OCI-LY7 (cell line): ENCODE results near the gene ZNF445. TPM values are rescaled to one million over a fixed set of nuclear protein-coding genes. Genes with fewer than 3 reads are reported as not detected.

Experiments used
- BruUV-seq: library from RNA; stranded (reverse); fragments of 400-500 nt; replicated peaks from 2 replicates; lab custom pipeline; 2021; lab: Mats Ljungman, UMichigan
- CTCF ChIA-PET: fragments of 300-600 bp; sonication (Branson Sonifier 250); formaldehyde crosslinking; loops from one replicate; lab custom pipeline; 2022; ENCODE audit warnings: antibody characterized with exemption; ENCODE audit not compliant: unreplicated experiment; lab: Charles Lee
- POLR2A ChIA-PET: fragments of 300-600 bp; sonication (Branson Sonifier 250); formaldehyde crosslinking; loops from one replicate; lab custom pipeline; 2022; ENCODE audit warnings: antibody characterized with exemption; lab: Charles Lee
- DNase-seq: peaks from one replicate; pipeline ENCODE4 v3.0.0-alpha.2; 2015; ENCODE audit warnings: low spot score
- H2AFZ ChIP-seq: fragments of 200-600 bp; sonication (generic), shearing (Covaris generic); 2 replicates; pipeline ENCODE4 v1.6.1; 2014; ENCODE audit warnings: mild to moderate bottlenecking, antibody characterized with exemption, low read length, moderate library complexity
- H3K27ac ChIP-seq: fragments of 200-600 bp; sonication (generic); 2 replicates; pipeline ENCODE4 v1.5.1; 2014; ENCODE audit warnings: mixed run types, low read depth, mild to moderate bottlenecking, moderate library complexity, low read length, inconsistent platforms; ENCODE audit not compliant: poor library complexity, severe bottlenecking
- H3K36me3 ChIP-seq: fragments of 200-600 bp; sonication (generic); 2 replicates; pipeline ENCODE4 v1.6.1; 2014; ENCODE audit warnings: mild to moderate bottlenecking, antibody characterized with exemption, low read length, moderate library complexity, mixed read lengths; ENCODE audit not compliant: insufficient read depth
- H3K4me1 ChIP-seq: fragments of 200-600 bp; sonication (generic); 2 replicates; pipeline ENCODE4 v1.5.1; 2014; ENCODE audit warnings: mild to moderate bottlenecking, low read length; ENCODE audit not compliant: insufficient read depth, poor library complexity, severe bottlenecking
- H3K4me2 ChIP-seq: fragments of 200-600 bp; sonication (generic); 2 replicates; pipeline ENCODE4 v1.6.1; 2014; ENCODE audit warnings: mild to moderate bottlenecking, low read length
- H3K4me3 ChIP-seq: fragments of 200-600 bp; sonication (generic); 2 replicates; pipeline ENCODE4 v1.5.1; 2014; ENCODE audit warnings: mild to moderate bottlenecking, low read depth, low read length; ENCODE audit not compliant: poor library complexity, severe bottlenecking
- H3K79me2 ChIP-seq: fragments of 200-600 bp; sonication (generic); 2 replicates; pipeline ENCODE4 v1.6.1; 2016; ENCODE audit warnings: low read depth, mild to moderate bottlenecking, low read length, moderate library complexity, mixed read lengths; ENCODE audit not compliant: insufficient read depth
- H3K9me2 ChIP-seq: fragments of 200-600 bp; sonication (generic); 2 replicates; pipeline ENCODE4 v1.6.1; 2016; ENCODE audit warnings: mild to moderate bottlenecking, low read length, mixed read lengths; ENCODE audit not compliant: insufficient read depth
- H3K9me3 ChIP-seq: fragments of 200-600 bp; sonication (generic); 2 replicates; pipeline ENCODE4 v1.6.1; 2014; ENCODE audit warnings: mild to moderate bottlenecking, mixed run types, low read length, mixed read lengths
- H4K20me1 ChIP-seq: fragments of 200-600 bp; sonication (generic); 2 replicates; pipeline ENCODE4 v1.6.1; 2014; ENCODE audit warnings: mild to moderate bottlenecking, antibody characterized with exemption, low read length, moderate library complexity, mixed read lengths; ENCODE audit not compliant: insufficient read depth
- CTCF ChIP-seq: fragments of 200-600 bp; sonication (generic); conservative IDR thresholded peaks from 2 replicates; pipeline ENCODE4 v1.5.1; 2014; ENCODE audit warnings: mild to moderate bottlenecking, antibody characterized with exemption, low read length, moderate library complexity, mixed read lengths
- EZH2phosphoT487 ChIP-seq: fragments of 200-600 bp; sonication (generic); IDR thresholded peaks from 2 replicates; pipeline ENCODE4 v1.6.1; 2018; ENCODE audit warnings: low read depth, borderline replicate concordance, mild to moderate bottlenecking, mixed run types, antibody characterized with exemption, low read length, moderate library complexity, mixed read lengths
- intact Hi-C: fragments of 100-400 bp; cut with micrococcal nuclease; formaldehyde crosslinking; loops from one replicate; pipeline ENCODE4 v1.10.0; 2022; ENCODE audit not compliant: unreplicated experiment
- total RNA-seq, 2 experiments: library from RNA; depleted of rRNA in 1 of 2; stranded (reverse); fragments of >200 nt in 1 of 2; shearing (Covaris generic) in 1 of 2; gene quantifications; 2 replicates each; pipeline ENCODE4 v1.2.3, GENCODE V29; 2014 to 2022

ZNF445 gene
- total RNA-seq, 2 experiments from 2014 or later = 3.4 to 11.7 TPM

DNA sequence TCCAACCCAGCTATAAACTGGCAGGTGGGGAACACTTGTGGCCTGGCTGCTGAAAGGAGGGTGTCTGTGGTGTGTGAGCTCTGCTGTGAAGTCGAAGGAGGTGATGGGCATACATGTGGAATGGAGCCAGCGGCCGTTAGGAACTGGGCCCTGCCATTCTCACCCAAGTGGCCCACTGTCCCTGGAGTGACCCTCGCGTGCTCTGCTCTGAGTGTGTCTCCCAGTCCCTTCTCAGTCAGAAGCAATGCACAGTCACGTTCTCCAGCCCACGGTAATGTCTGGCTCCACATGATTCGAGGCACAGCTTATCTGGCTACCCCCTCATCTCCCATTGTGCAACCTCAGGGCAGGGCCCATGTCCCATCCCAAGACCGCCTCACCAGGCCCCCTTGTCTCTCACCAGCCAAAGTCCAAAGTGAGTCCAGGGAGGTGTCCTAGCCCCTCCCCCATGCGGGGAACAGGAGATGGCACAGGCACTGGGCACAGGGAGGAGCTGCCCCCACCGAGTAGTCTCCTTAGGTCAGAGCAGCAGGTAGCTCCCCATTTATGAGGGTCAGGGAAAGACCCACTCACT, 62.9 kb downstream of the ZNF445 start:
- no peak overlapping the region for H3K4me2 ChIP-seq
- BruUV-seq = no TSS peak
- H3K9me2 ChIP-seq = no peaks in the 10 kb centered on the region
- H2AFZ ChIP-seq = no peak overlapping the region
- DNase-seq = no peak
- intact Hi-C loops = no loop called here
- ChIA-PET CTCF (interaction anchor here (0.6 kb wide), 1 partner anchor 594 kb away, joined by 3 read pairs; no protein-coding TSS in a partner anchor), POLR2A (interaction anchor here (1.0 kb wide), 1 partner anchor 25 kb away, joined by 4 read pairs; no protein-coding TSS in a partner anchor)
- H3K9me3 ChIP-seq = no peaks in the 10 kb centered on the region
- no peaks in the 10 kb centered on the region for H4K20me1 ChIP-seq
- no peak overlapping the region for H3K4me3 ChIP-seq
- H3K36me3 ChIP-seq = no peaks in the 10 kb centered on the region
- H3K4me1 ChIP-seq = no peaks in the 10 kb centered on the region
- H3K27ac ChIP-seq = no peak overlapping the region
- TF ChIP-seq CTCF (no peak), EZH2phosphoT487 (no peak)
- no peaks in the 10 kb centered on the region for H3K79me2 ChIP-seq

- TF ChIP-seq EZH2phosphoT487 (no peak), CTCF (no peak)
- no peaks in the 10 kb centered on the region for H3K4me1 ChIP-seq
- no TSS peak for BruUV-seq
- H3K9me2 ChIP-seq = no peaks in the 10 kb centered on the region
- no peak overlapping the region for H3K4me3 ChIP-seq
- no peaks in the 10 kb centered on the region for H4K20me1 ChIP-seq
- no peak overlapping the region for H3K27ac ChIP-seq
- no peaks in the 10 kb centered on the region for H3K79me2 ChIP-seq
- ChIA-PET CTCF (no interaction called here), POLR2A (no interaction called here)
- H2AFZ ChIP-seq = no peak overlapping the region
- H3K4me2 ChIP-seq = no peak overlapping the region
- intact Hi-C loops = no loop called here
- no peaks in the 10 kb centered on the region for H3K9me3 ChIP-seq
- no peak for DNase-seq
- H3K36me3 ChIP-seq = no peaks in the 10 kb centered on the region
Observed at GRCh38 chr3:44412365-44412764, 65.1 kb downstream of the ZNF445 start.

DNA sequence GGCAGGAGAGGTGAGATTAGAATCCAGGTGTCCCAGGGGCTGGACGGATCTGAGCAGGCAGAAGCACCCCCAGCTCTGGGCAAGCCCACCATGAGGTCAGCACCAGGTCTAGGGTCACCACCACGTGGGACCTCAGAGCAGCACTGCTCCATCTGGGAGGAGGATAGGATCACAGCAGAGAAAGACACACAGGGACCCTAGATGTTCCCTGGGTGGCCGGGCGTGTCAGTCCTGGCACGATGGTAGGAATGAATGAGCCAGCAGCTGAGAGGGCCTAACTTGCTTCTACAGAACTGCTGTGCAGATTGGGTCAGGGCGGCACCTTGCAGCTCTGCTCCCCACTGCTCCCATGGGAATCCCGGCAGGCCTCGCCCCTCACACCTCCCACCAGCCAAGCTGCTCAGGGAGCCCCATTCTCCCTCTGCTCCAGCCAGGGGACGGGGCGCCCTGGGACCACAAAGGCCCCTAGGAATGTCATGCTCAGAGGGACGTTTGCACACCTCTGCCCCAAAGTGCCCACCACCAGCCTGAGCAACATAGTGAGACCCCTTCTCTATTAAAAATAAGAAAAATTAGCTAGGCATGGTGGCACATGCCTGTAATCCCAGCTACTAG, 66.3 kb downstream of the ZNF445 start:
- Histone ChIP-seq H3K27ac (no peak overlapping the region), H3K9me3 (no peaks in the 10 kb centered on the region), H3K79me2 (no peaks in the 10 kb centered on the region), H3K36me3 (no peaks in the 10 kb centered on the region), H4K20me1 (no peaks in the 10 kb centered on the region), H3K4me2 (no peak overlapping the region), H2AFZ (no peak overlapping the region), H3K9me2 (no peaks in the 10 kb centered on the region), H3K4me1 (no peaks in the 10 kb centered on the region), H3K4me3 (no peak overlapping the region)
- DNase-seq = no peak
- TF ChIP-seq CTCF (no peak), EZH2phosphoT487 (no peak)
- intact Hi-C loops = no loop called here
- ChIA-PET CTCF (no interaction called here), POLR2A (interaction anchor here (0.6 kb wide), 1 partner anchor 15 kb away, joined by 3 read pairs; no protein-coding TSS in a partner anchor)
- BruUV-seq = no TSS peak
